Stomach (tissue), 9 donors: ENCODE results near the gene ZNF219. TPM values are rescaled to one million over a fixed set of nuclear protein-coding genes. Genes with fewer than 3 reads are reported as not detected.

ENCODE experiments used
- DNase-seq, 2 donors: peaks; one replicate each; pipeline versions ENCODE4 v3.0.0 to v3.0.0-alpha.2; 2013 to 2019
- H3K27ac ChIP-seq, 5 donors: fragments of 200-600 bp in 4 of 5; sonication (generic) in 4 of 5; one replicate each; pipeline ENCODE4 v1.5.1; 2013 to 2019; ENCODE audit warnings: mild to moderate bottlenecking in 1 of 5, moderate library complexity in 1 of 5
- H3K27me3 ChIP-seq, 3 donors: fragments of 200-600 bp; sonication (generic); one replicate each; pipeline ENCODE4 v1.5.1; 2017 to 2019; ENCODE audit warnings: mixed run types in 1 of 3
- H3K36me3 ChIP-seq, 4 donors: fragments of 200-600 bp; sonication (generic); 1 replicate in 3 of 4; 2 replicates in 1 of 4; pipeline ENCODE4 v1.5.1; 2016 to 2019
- H3K4me1 ChIP-seq, 4 donors: fragments of 200-600 bp; sonication (generic); one replicate each; pipeline ENCODE4 v1.5.1; 2016 to 2019
- H3K4me3 ChIP-seq, 4 donors: fragments of 200-600 bp; sonication (generic) in 3 of 4; one replicate each; pipeline ENCODE4 v1.5.1; 2016 to 2019; ENCODE audit warnings: mild to moderate bottlenecking in 1 of 4
- H3K9me3 ChIP-seq, 4 donors: fragments of 200-600 bp; sonication (generic); one replicate each; pipeline ENCODE4 v1.5.1; 2016 to 2019
- EP300 ChIP-seq: sonication (generic); formaldehyde crosslinking; IDR thresholded peaks from one replicate; pipeline ENCODE4 v1.6.1; 2017; ENCODE audit warnings: antibody characterized with exemption
- POLR2A ChIP-seq, 4 donors: fragments of 450-650 bp; IDR thresholded peaks; one replicate each; pipeline ENCODE4 v1.6.1; 2016; ENCODE audit warnings: antibody characterized with exemption in 4 of 4, control low read depth in 2 of 4, mild to moderate bottlenecking in 1 of 4, moderate library complexity in 1 of 4
- POLR2AphosphoS5 ChIP-seq, 3 donors: sonication (generic); formaldehyde crosslinking; IDR thresholded peaks; one replicate each; pipeline ENCODE4 v1.6.1; 2016; ENCODE audit warnings: antibody characterized with exemption in 3 of 3
- WGBS, 5 donors: extraction: QIAGEN DNeasy Blood & Tissue Kit in 3 of 5; methylation state at CpG; one replicate each; pipeline versions ENCODE4 v1.1.5 to v1.1.7; 2013 to 2018; 5-methylcytosine and 5-hydroxymethylcytosine counted together
- intact Hi-C: fragments of 100-400 bp; cut with DNase I; formaldehyde crosslinking; loops from one replicate; pipeline ENCODE4 v1.15.1; 2023; ENCODE audit warnings: low total_unique reads
- polyA plus RNA-seq, 3 donors: library from polyadenylated mRNA; stranded (reverse); fragments of 200-250 nt; gene quantifications; one replicate each; pipeline ENCODE4 v1.2.3, GENCODE V29; 2013
- total RNA-seq, 5 donors: library from RNA; depleted of rRNA; stranded (reverse); fragments of >200 nt; gene quantifications; one replicate each; pipeline versions ENCODE4 v1.1.0 to v1.2.3, GENCODE V29; 2014 to 2016
- TF ChIP-seq, protein P1 (sequence below), 7 experiments: fragments of 450-650 bp in 4 of 7; fragments of 200-600 bp in 3 of 7; sonication (generic) in 3 of 7; IDR thresholded peaks; one replicate each; pipeline ENCODE4 v1.5.1; 2016 to 2019; ENCODE audit warnings: antibody characterized with exemption in 7 of 7, control low read depth in 2 of 7, mild to moderate bottlenecking in 1 of 7
- donor health status: healthy with polysubstance abuse.
- donor health status: Bipolar disorder and iron deficiency.
- donor health status: healthy.

The ZNF219 gene
- total and polyA plus RNA-seq, 8 donors = 11.4 to 240 (median 25.2) TPM

DNA sequence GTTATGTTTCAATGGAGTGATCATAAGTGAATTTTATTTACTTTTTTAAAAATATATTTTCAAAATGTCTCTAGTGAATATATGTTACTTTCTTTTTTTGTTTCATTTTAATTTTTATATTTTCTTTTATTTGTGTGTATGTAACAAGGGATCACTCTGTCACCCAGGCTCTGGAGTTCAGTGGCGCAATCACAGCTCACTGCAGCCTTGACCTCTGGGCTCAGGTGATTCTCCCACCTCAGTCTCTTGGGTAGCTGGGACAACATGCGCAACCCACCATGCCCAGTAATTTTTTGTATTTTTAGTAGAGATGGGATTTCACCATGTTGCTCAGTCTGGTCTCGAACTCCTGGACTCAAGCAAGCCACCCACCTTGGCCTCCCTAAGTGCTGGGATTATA lies 20.5 kb upstream of the ZNF219 start:
- no peak for TF ChIP-seq POLR2AphosphoS5 (IDR thresholded peaks at IDR 0.05)
- TF ChIP-seq, protein P1, sequence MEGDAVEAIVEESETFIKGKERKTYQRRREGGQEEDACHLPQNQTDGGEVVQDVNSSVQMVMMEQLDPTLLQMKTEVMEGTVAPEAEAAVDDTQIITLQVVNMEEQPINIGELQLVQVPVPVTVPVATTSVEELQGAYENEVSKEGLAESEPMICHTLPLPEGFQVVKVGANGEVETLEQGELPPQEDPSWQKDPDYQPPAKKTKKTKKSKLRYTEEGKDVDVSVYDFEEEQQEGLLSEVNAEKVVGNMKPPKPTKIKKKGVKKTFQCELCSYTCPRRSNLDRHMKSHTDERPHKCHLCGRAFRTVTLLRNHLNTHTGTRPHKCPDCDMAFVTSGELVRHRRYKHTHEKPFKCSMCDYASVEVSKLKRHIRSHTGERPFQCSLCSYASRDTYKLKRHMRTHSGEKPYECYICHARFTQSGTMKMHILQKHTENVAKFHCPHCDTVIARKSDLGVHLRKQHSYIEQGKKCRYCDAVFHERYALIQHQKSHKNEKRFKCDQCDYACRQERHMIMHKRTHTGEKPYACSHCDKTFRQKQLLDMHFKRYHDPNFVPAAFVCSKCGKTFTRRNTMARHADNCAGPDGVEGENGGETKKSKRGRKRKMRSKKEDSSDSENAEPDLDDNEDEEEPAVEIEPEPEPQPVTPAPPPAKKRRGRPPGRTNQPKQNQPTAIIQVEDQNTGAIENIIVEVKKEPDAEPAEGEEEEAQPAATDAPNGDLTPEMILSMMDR (IDR thresholded peaks at IDR 0.05) = no peak
- TF ChIP-seq POLR2A (IDR thresholded peaks at IDR 0.05) = no peak
- TF ChIP-seq EP300 = no peak
- H3K27ac ChIP-seq = no peak overlapping the region
- peaks cover 0 to 4% (median 0%) of the 10 kb centered on the region in 3 donors for H3K27me3 ChIP-seq
- WGBS, 5 donors = 90 to 95% (median 94%) methylated on average over 3 of the region's 3 CpGs
- no peaks in the 10 kb centered on the region for H3K9me3 ChIP-seq
- no peaks in the 10 kb centered on the region for H3K36me3 ChIP-seq
- intact Hi-C loops = no loop called here
- no peak overlapping the region for H3K4me3 ChIP-seq
- no peak for DNase-seq
- no peaks in the 10 kb centered on the region for H3K4me1 ChIP-seq

GRCh38 chr14:21113369-21113768 lies 14.9 kb upstream of the ZNF219 start:
- DNase-seq = no peak
- Histone ChIP-seq H3K27me3 (no peaks in the 10 kb centered on the region), H3K4me3 (no peak overlapping the region), H3K36me3 (no peaks in the 10 kb centered on the region), H3K9me3 (no peaks in the 10 kb centered on the region), H3K4me1 (no peaks in the 10 kb centered on the region), H3K27ac (no peak overlapping the region)
- 90 to 100% (median 95%) methylated on average over 2 of the region's 2 CpGs for WGBS, 5 donors
- TF ChIP-seq, protein P1 (IDR thresholded peaks at IDR 0.05) = no peak
- no peak for TF ChIP-seq EP300
- TF ChIP-seq POLR2AphosphoS5 (IDR thresholded peaks at IDR 0.05) = no peak
- TF ChIP-seq POLR2A (IDR thresholded peaks at IDR 0.05) = no peak
- intact Hi-C loops = no loop called here

- intact Hi-C loops = no loop called here
- WGBS, 5 donors = 78 to 88% (median 84%) methylated on average over 4 of the region's 4 CpGs
- H3K27ac ChIP-seq = no peak overlapping the region
- H3K36me3 ChIP-seq = no peaks in the 10 kb centered on the region
- no peaks in the 10 kb centered on the region for H3K9me3 ChIP-seq
- peaks cover 0 to 2% (median under 1%) of the 10 kb centered on the region in 4 donors for H3K4me1 ChIP-seq
- no peaks in the 10 kb centered on the region for H3K27me3 ChIP-seq
- no peak for TF ChIP-seq EP300
- TF ChIP-seq POLR2A (IDR thresholded peaks at IDR 0.05) = no peak
- no peak for TF ChIP-seq POLR2AphosphoS5 (IDR thresholded peaks at IDR 0.05)
- TF ChIP-seq, protein P1 (IDR thresholded peaks at IDR 0.05) = no peak
- no peak overlapping the region for H3K4me3 ChIP-seq
- DNase-seq = no peak
Measured at GRCh38 chr14:21112255-21112654, 13.8 kb upstream of the ZNF219 start.

DNA sequence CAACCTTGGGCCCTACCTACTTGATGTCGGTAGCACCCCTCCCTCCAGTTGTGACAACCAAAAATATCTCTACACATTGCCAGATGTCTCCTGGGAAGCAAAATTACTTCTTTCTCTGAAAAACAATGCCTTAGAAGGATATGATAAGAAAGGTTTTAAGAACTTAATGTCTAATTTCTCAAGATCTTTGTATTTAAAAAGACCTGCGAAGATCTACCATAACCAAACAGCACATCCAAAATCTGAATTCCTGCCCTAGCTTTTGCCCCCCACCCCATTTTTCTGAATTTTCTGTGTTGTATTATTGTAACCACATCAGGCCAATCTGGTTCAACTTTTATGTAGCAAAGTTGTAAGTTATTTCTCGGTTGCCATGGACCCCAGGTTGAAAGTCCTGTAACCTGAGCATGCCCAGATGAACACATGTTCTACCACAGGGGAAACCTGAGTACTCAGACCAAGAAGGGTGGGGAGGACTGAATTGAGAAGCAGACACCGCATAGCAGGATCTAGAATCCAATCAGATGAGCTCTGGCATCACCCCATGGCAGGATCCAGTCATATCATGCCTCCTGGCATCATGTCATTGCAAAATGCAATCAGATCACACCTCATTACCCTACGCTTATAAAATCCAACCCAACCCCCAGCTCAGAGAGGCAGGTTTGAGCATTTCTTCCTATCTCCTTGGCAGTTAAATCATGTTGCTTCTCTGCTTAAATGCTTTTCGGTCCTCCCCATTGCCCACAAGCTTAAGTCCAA lies 11.1 kb upstream of the ZNF219 start:
- TF ChIP-seq POLR2A (IDR thresholded peaks at IDR 0.05) = no peak
- no peak for TF ChIP-seq EP300
- TF ChIP-seq, protein P1 (IDR thresholded peaks at IDR 0.05) = no peak
- TF ChIP-seq POLR2AphosphoS5 (IDR thresholded peaks at IDR 0.05) = no peak
- intact Hi-C loops = loop anchor here (5.0 kb wide), 1 partner anchor 42 kb away; no protein-coding TSS in a partner anchor

More for the DNA sequence above, 11.1 kb upstream of the ZNF219 start:
- no peak overlapping the region for H3K27ac ChIP-seq
- H3K4me1 ChIP-seq = peaks cover 6 to 28% (median 19%) of the 10 kb centered on the region in 4 donors
- 74 to 83% (median 77%) methylated on average over 6 of the region's 6 CpGs for WGBS, 5 donors
- no peak overlapping the region for H3K4me3 ChIP-seq
- H3K27me3 ChIP-seq = no peaks in the 10 kb centered on the region
- no peaks in the 10 kb centered on the region for H3K36me3 ChIP-seq
- peak in 1 of 2 donors; percentile 19 for DNase-seq
- no peaks in the 10 kb centered on the region for H3K9me3 ChIP-seq
